ENCODE data around the gene GARNL3. TPM values are rescaled to one million over a fixed set of nuclear protein-coding genes. Genes with fewer than 3 reads are reported as not detected.

The GARNL3 gene
- total RNA-seq, 1 donor from 2014 or later = 5.4 TPM

GRCh38 chr9:127292415-127292814 lies 27.8 kb downstream of the GARNL3 start:
- H3K4me1 Mint-ChIP-seq (ENCODE audit: low read depth, unreplicated experiment) = no peaks in the 10 kb centered on the region
- no peak overlapping the region for H3K27ac ChIP-seq (ENCODE audit: low read depth, low read length)
- no peaks in the 10 kb centered on the region for H3K4me1 ChIP-seq (ENCODE audit: insufficient read depth, low read length)
- H3K9ac ChIP-seq (ENCODE audit: low read length) = no peak overlapping the region
- H4K20me1 ChIP-seq (ENCODE audit: insufficient read depth, low read length) = no peaks in the 10 kb centered on the region
- FAIRE-seq (no peak), DNase-seq (ENCODE audit: low read depth) (no peak)
- no peaks in the 10 kb centered on the region for H3K27me3 ChIP-seq (ENCODE audit: insufficient read depth, low read length)
- no peak overlapping the region for H3K4me2 ChIP-seq (ENCODE audit: low read length)
- peaks cover 9% of the 10 kb centered on the region for H3K27me3 Mint-ChIP-seq (ENCODE audit: low read depth, unreplicated experiment)
- no peaks in the 10 kb centered on the region for H3K9me3 ChIP-seq (ENCODE audit: insufficient read depth, low read depth, low read length)
- H3K36me3 Mint-ChIP-seq (ENCODE audit: low read depth, unreplicated experiment) = peaks cover 3% of the 10 kb centered on the region
- no peaks in the 10 kb centered on the region for H3K9me3 Mint-ChIP-seq (ENCODE audit: unreplicated experiment)
- no peaks in the 10 kb centered on the region for H3K36me3 ChIP-seq (ENCODE audit: insufficient read depth, low read length)
- TF ChIP-seq EZH2 (IDR thresholded peaks at IDR 0.05; ENCODE audit: insufficient read depth, low read length) (no peak), CTCF (IDR thresholded peaks at IDR 0.05; ENCODE audit: insufficient read depth, low read depth, low read length) (no peak)
- no peak overlapping the region for H3K4me3 Mint-ChIP-seq (ENCODE audit: unreplicated experiment)
- no peaks in the 10 kb centered on the region for H3K79me2 ChIP-seq (ENCODE audit: insufficient read depth, low read length)
- H2AFZ ChIP-seq (ENCODE audit: low read depth, low read length) = no peak overlapping the region
- H3K27ac Mint-ChIP-seq (ENCODE audit: unreplicated experiment) = no peak overlapping the region
- no peak overlapping the region for H3K4me3 ChIP-seq (ENCODE audit: insufficient read depth, low read depth, low read length)

DNA sequence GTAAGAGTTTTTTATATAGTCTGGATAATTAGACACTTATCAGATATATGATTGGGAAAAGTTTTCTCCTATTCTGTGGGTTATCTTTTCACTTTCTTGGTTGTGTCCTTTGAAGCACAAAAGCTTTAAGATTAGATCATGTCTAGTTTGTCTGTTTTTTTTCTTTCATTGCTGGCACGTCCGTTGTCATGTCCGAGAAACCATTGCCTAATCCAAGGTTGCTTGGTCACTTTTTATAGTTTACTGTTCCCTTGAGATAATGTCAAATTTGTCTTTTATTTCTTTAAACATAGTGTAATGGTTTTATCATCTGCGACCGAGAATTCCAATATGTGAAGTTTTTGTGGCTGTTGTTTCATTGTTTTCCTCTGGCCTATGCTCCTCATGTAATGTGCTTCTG lies 28.8 kb downstream of the GARNL3 start:
- H3K4me3 Mint-ChIP-seq (ENCODE audit: unreplicated experiment) = no peak overlapping the region
- Histone ChIP-seq H2AFZ (ENCODE audit: low read depth, low read length) (no peak overlapping the region), H3K9ac (ENCODE audit: low read length) (no peak overlapping the region), H3K27ac (ENCODE audit: low read depth, low read length) (no peak overlapping the region), H3K79me2 (ENCODE audit: insufficient read depth, low read length) (no peaks in the 10 kb centered on the region), H3K9me3 (ENCODE audit: insufficient read depth, low read depth, low read length) (no peaks in the 10 kb centered on the region), H3K27me3 (ENCODE audit: insufficient read depth, low read length) (no peaks in the 10 kb centered on the region), H4K20me1 (ENCODE audit: insufficient read depth, low read length) (no peaks in the 10 kb centered on the region), H3K4me1 (ENCODE audit: insufficient read depth, low read length) (no peaks in the 10 kb centered on the region), H3K4me3 (ENCODE audit: insufficient read depth, low read depth, low read length) (no peak overlapping the region), H3K4me2 (ENCODE audit: low read length) (no peak overlapping the region), H3K36me3 (ENCODE audit: insufficient read depth, low read length) (no peaks in the 10 kb centered on the region)
- no peak for FAIRE-seq
- H3K4me1 Mint-ChIP-seq (ENCODE audit: low read depth, unreplicated experiment) = no peaks in the 10 kb centered on the region
- no peak for DNase-seq (ENCODE audit: low read depth)
- peaks cover 3% of the 10 kb centered on the region for H3K36me3 Mint-ChIP-seq (ENCODE audit: low read depth, unreplicated experiment)
- H3K9me3 Mint-ChIP-seq (ENCODE audit: unreplicated experiment) = no peaks in the 10 kb centered on the region
- TF ChIP-seq EZH2 (IDR thresholded peaks at IDR 0.05; ENCODE audit: insufficient read depth, low read length) (no peak), CTCF (IDR thresholded peaks at IDR 0.05; ENCODE audit: insufficient read depth, low read depth, low read length) (no peak)
- H3K27me3 Mint-ChIP-seq (ENCODE audit: low read depth, unreplicated experiment) = peaks cover 3% of the 10 kb centered on the region
- H3K27ac Mint-ChIP-seq (ENCODE audit: unreplicated experiment) = no peak overlapping the region

DNA sequence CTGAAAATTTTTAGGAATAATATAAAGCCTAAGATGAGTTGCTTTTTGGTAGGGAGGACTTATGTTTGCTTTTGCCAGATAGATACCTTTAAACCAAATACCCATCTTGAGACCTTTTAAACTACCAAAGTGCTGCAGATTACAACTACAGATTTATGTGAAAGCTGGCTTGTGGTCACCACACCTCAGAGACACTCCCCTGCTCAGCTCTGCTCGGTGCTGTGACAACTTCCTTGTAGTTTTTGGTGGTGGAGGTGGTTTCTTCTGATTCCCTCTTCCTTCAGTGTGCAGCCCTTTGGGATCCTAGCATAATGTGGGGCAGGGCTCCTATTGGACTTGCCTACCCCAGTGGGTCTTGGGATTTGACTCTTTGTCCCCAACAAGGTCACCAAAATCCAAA lies 29.2 kb downstream of the GARNL3 start:
- no peaks in the 10 kb centered on the region for H3K9me3 ChIP-seq (ENCODE audit: insufficient read depth, low read depth, low read length)
- H4K20me1 ChIP-seq (ENCODE audit: insufficient read depth, low read length) = no peaks in the 10 kb centered on the region
- peaks cover 2% of the 10 kb centered on the region for H3K27me3 Mint-ChIP-seq (ENCODE audit: low read depth, unreplicated experiment)
- DNase-seq (ENCODE audit: low read depth) = no peak
- H3K79me2 ChIP-seq (ENCODE audit: insufficient read depth, low read length) = no peaks in the 10 kb centered on the region
- no peaks in the 10 kb centered on the region for H3K4me1 ChIP-seq (ENCODE audit: insufficient read depth, low read length)
- no peak for TF ChIP-seq CTCF (IDR thresholded peaks at IDR 0.05; ENCODE audit: insufficient read depth, low read depth, low read length)
- no peak for TF ChIP-seq EZH2 (IDR thresholded peaks at IDR 0.05; ENCODE audit: insufficient read depth, low read length)
- H3K9me3 Mint-ChIP-seq (ENCODE audit: unreplicated experiment) = no peaks in the 10 kb centered on the region
- no peak overlapping the region for H3K9ac ChIP-seq (ENCODE audit: low read length)
- no peak overlapping the region for H3K27ac ChIP-seq (ENCODE audit: low read depth, low read length)
- H3K36me3 ChIP-seq (ENCODE audit: insufficient read depth, low read length) = no peaks in the 10 kb centered on the region
- no peak overlapping the region for H2AFZ ChIP-seq (ENCODE audit: low read depth, low read length)
- no peaks in the 10 kb centered on the region for H3K4me1 Mint-ChIP-seq (ENCODE audit: low read depth, unreplicated experiment)
- no peak overlapping the region for H3K4me3 ChIP-seq (ENCODE audit: insufficient read depth, low read depth, low read length)
- H3K27ac Mint-ChIP-seq (ENCODE audit: unreplicated experiment) = no peak overlapping the region
- no peak overlapping the region for H3K4me2 ChIP-seq (ENCODE audit: low read length)
- no peak for FAIRE-seq
- no peak overlapping the region for H3K4me3 Mint-ChIP-seq (ENCODE audit: unreplicated experiment)
- H3K36me3 Mint-ChIP-seq (ENCODE audit: low read depth, unreplicated experiment) = peaks cover 3% of the 10 kb centered on the region
- no peaks in the 10 kb centered on the region for H3K27me3 ChIP-seq (ENCODE audit: insufficient read depth, low read length)

All from astrocyte (in vitro differentiated cells and primary cell).